IPS-18a (cell line): ENCODE data around the gene HTT.

Source experiments
- H3K27ac ChIP-seq: one replicate; pipeline ENCODE4 v1.5.1; 2013; ENCODE audit warnings: low read length
- H3K27me3 ChIP-seq: one replicate; pipeline ENCODE4 v1.6.1; 2013; ENCODE audit warnings: mild to moderate bottlenecking, low read length; ENCODE audit not compliant: control insufficient read depth, insufficient read depth
- H3K36me3 ChIP-seq: one replicate; pipeline ENCODE4 v1.6.1; 2013; ENCODE audit warnings: low read depth, low read length; ENCODE audit not compliant: control insufficient read depth
- H3K4me1 ChIP-seq: one replicate; pipeline ENCODE4 v1.6.1; 2013; ENCODE audit warnings: low read depth, low read length; ENCODE audit not compliant: control insufficient read depth
- H3K4me3 ChIP-seq: one replicate; pipeline ENCODE4 v1.5.1; 2013; ENCODE audit warnings: low read length
- H3K9ac ChIP-seq: one replicate; pipeline ENCODE4 v1.6.1; 2013; ENCODE audit warnings: mild to moderate bottlenecking, low read length, moderate library complexity
- H3K9me3 ChIP-seq: one replicate; pipeline ENCODE4 v1.6.1; 2013; ENCODE audit warnings: low read depth, low read length; ENCODE audit not compliant: control insufficient read depth

The HTT gene

DNA sequence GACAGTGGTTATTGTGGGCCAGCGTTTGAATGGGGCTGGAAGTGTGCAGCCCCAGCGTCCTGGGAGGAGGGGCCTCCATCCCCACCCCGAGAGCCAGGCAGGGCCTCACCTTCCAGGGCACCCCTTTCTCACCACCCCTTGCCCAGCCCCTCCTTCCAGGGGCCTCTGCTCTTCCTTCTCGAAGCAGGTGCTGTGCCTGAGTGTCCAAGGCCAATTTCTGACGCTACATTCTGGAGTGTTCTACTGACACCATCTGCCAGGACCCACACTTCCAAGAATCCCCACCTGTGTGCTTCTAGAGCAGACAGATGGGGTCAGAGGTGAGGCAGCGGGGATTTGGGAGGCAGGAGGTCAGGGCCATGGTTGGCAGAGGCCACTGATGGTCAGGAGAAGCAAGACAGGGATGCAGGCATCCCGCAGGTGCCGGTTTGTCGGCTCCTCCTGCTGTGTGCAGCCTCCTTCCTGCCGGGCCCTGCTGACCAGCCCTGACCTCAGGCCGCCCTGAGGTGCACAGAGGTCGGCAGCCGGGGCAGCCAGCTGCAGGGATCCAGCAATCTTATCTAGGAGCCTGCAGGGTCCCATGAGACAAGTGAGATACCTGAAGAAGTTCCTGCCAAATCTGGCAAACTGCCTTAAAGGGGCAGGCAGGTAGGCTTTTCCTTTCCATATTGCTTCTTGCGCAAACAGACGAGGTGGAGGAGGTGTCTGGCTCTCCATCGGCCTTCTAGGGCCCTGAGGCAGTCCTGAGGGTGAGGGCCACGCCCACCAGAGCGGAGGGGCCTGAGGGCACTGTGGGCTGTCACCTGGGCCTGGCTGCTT lies 193.3 kb downstream of the HTT start:
- Histone ChIP-seq H3K4me1 (no peaks in the 10 kb centered on the region), H3K27me3 (no peaks in the 10 kb centered on the region), H3K36me3 (no peaks in the 10 kb centered on the region), H3K27ac (no peak overlapping the region), H3K9me3 (no peaks in the 10 kb centered on the region), H3K9ac (no peak overlapping the region), H3K4me3 (no peak overlapping the region)

DNA sequence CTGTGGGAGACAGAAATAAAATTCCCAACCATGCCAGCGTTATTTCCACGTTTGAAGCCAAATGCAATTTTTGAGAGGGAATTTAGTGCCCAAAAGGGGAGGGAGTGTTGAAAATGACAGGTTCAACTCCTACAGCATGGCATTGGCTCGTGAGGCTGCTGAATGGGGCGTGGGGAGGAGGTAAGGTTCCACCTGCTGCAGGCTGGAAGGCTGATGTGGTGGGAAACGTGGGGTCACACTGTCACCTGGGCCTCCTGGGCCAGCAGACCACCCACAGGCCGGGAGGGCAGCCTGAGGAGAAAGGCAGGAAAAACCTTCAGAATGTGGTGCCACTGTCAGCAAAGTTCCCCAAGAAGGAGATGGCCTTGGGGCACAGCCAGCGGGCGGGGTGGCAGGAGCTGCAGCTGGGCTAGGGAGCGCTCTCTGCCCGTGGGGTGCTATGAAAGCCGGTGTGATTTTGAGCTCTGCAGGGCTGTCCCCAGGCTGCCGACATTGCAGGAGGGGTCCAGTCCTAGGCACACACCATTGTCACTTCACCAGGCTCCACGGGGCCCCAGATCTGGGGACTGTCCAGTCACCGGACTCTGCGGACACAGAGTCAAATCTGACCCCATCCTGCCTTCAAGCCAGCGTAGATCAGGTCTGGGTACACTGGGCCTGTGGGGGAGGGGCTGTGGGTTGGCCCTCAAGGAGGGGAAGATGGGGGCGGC lies 194.1 kb downstream of the HTT start:
- H3K4me3 ChIP-seq, result no peak overlapping the region
- H3K9ac ChIP-seq, result no peak overlapping the region
- no peaks in the 10 kb centered on the region for H3K9me3 ChIP-seq
- no peaks in the 10 kb centered on the region for H3K36me3 ChIP-seq
- H3K27me3 ChIP-seq, result no peaks in the 10 kb centered on the region
- H3K27ac ChIP-seq, result no peak overlapping the region
- H3K4me1 ChIP-seq, result no peaks in the 10 kb centered on the region

DNA sequence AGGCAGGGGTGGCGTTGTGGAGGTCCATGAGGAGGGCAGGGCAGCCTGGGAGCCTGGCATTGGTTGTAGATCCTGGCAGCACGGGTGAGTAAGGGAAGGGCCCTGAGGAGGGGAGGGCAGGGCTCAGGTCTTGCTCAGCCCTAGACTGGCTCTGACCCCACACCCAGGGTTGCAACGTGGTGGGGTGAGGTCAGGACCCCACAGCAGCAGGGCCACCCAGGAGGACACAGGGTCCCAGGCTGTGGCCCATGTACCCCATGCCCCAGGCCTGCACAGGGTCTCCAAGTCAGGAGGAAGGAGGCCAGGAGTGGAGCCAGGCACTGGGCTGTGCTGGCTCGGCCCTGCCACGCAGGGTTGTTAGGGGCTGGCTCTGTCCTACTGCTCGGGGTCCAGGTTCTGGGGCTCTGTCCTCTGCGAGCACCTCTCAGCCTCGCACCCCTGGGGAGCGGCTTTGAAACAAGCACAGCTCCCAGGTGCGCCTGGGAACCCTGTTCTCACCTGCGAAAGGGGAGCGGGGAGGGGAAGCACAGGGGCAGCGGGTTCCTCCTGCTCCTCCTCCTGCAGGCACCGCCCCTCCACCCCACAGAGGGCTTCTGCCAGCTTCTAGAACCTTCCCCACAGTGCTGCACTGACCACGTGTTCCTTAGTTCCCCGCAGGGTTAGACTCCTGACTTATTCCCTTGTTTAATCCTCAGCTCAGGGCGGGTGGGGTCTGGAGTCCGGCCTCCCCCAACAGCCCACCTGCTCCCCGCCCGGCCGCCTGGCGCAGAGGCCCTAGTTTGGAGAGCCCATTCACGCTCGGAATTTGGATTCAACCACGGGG lies 194.8 kb downstream of the HTT start:
- Histone ChIP-seq H3K9ac (no peak overlapping the region), H3K4me3 (no peak overlapping the region), H3K36me3 (no peaks in the 10 kb centered on the region), H3K27me3 (no peaks in the 10 kb centered on the region), H3K4me1 (no peaks in the 10 kb centered on the region), H3K27ac (no peak overlapping the region), H3K9me3 (no peaks in the 10 kb centered on the region)

DNA sequence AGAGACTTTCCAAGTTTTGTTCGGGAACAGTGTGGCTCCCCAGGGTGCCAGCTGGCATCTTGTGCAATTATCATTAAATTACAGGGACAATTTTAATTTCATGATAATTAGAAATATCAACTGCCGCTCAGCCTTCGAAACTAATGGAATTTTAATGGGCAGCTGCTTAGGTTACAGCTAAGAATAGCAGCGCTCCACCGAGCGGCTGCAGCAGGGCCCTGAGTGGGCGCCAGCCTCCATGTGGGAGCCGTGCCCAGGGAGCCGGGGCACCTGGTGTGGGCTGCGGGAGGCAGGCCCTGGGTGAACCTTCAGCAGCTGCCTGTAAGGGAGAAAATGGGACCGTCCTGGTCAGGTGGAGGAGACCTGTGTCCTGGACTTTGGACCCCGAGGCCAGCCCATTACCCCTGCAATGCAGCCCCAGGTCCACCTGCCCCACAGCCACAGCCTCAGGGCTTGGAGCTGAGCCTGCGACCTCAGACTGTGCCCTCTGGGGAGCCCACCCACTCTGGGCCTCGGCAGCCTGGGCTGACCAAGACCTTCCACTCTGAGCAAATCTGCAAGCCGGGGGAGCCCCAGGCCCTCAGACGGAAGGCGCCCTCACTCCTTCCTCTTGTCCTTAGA lies 195.6 kb downstream of the HTT start:
- no peaks in the 10 kb centered on the region for H3K36me3 ChIP-seq
- H3K9ac ChIP-seq, result no peak overlapping the region
- H3K4me1 ChIP-seq, result no peaks in the 10 kb centered on the region
- H3K4me3 ChIP-seq, result no peak overlapping the region
- no peaks in the 10 kb centered on the region for H3K9me3 ChIP-seq
- no peak overlapping the region for H3K27ac ChIP-seq
- H3K27me3 ChIP-seq, result no peaks in the 10 kb centered on the region

DNA sequence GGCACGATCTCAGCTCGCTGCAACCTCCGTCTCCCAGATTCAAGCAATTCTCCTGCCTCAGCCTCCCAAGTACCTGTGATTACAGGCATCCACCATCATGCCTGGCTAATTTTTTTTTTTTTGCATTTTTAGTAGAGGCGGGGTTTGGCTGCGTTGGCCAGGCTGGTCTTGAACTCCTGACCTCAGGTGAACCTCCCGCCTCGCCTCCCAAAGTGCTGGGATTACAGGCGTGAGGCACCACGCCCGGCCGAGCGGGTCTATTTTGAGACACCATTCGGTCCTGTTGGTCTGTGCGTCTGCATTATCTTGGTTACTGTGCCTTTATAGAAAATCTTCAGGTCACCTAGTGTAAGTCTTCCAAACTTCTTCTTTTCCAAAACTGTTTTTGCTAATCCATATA lies 196.7 kb downstream of the HTT start:
- Histone ChIP-seq H3K36me3 (no peaks in the 10 kb centered on the region), H3K27me3 (no peaks in the 10 kb centered on the region), H3K9me3 (no peaks in the 10 kb centered on the region), H3K9ac (no peak overlapping the region), H3K4me1 (no peaks in the 10 kb centered on the region), H3K27ac (no peak overlapping the region), H3K4me3 (no peak overlapping the region)

DNA sequence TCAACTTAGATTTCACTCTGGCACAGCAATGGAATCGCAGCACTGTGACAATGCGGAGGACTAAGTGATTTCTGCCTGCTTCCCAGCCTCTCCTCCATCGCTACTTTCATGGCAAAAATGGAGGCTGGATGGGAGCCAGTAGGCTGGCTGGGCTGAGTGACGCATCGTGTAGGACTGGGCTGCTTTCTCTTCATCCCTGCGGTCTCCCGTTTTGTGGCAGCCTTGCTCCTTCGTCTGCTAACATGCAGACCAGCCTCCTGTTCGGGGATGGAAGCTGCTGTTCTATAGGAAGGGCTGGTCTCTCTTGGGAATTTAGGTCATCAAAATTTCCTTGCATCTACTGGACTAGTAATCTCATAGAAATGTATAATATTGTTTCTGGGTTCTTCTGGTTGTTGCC lies 202.5 kb downstream of the HTT start:
- Histone ChIP-seq H3K4me1 (no peaks in the 10 kb centered on the region), H3K36me3 (no peaks in the 10 kb centered on the region), H3K9ac (no peak overlapping the region), H3K4me3 (no peak overlapping the region), H3K27ac (no peak overlapping the region), H3K27me3 (no peaks in the 10 kb centered on the region), H3K9me3 (no peaks in the 10 kb centered on the region)

DNA sequence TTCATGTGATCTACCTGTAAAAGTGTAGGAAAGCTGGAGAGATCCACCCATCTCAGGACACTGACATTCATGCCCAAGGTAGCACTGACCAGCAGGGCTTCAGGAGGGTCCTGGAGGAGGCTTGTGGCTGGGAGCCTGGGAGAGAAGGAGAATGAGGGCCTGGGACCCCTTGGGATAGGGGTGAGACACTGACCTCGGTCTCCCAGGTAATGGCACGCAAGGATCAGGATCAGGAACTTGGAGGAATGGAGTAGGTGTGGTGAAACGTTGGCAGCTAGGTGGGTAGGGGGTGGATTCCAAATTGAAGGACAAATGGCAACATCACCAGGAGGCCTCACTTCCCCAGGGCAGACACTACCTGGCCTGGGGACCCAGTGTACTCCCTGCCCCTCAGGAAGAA lies 206.0 kb downstream of the HTT start:
- Histone ChIP-seq H3K4me1 (no peaks in the 10 kb centered on the region), H3K27me3 (no peaks in the 10 kb centered on the region), H3K9ac (no peak overlapping the region), H3K27ac (no peak overlapping the region), H3K9me3 (no peaks in the 10 kb centered on the region), H3K4me3 (no peak overlapping the region), H3K36me3 (no peaks in the 10 kb centered on the region)

DNA sequence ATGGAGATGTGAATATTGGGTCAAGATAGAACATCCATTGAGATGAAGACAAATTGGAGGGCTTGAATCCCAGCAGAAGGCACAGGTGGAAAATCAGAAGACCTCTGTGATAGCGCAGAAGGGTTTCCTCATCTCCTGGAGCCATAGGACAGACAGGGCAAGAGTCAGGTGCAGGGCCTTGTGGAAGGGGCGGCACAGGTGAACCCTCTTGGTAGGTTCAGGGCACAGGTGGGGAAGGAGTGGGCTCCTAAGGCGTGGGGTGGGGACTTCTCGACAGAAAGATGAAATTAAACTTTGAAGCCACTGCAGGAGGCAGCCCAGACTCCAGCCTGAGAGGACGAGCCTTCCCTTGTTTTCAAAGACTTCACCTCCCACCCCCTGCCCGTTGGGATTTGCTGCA lies 209.0 kb downstream of the HTT start:
- no peaks in the 10 kb centered on the region for H3K4me1 ChIP-seq
- no peaks in the 10 kb centered on the region for H3K36me3 ChIP-seq
- no peaks in the 10 kb centered on the region for H3K9me3 ChIP-seq
- no peak overlapping the region for H3K9ac ChIP-seq
- H3K4me3 ChIP-seq, result no peak overlapping the region
- no peaks in the 10 kb centered on the region for H3K27me3 ChIP-seq
- no peak overlapping the region for H3K27ac ChIP-seq

DNA sequence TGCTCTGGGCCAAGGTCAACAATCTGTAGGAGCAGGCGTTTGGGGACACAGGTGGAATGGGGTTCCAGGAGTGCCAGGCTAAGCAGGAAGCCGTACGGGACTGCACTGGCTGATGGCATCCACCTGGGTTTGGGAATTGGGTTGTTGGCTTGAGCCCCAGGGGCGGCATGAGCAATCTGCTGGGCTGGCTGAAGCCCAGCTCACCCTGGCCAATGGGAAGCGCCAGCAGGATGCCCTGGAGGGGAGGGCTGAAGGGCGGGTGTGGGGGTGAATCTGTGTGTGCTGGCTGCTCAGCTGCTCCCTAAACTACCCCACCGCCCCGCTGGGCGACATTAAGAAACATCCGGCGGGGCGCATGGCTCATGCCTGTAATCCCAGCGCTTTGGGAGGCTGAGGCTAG lies 209.4 kb downstream of the HTT start:
- H3K4me1 ChIP-seq, result no peaks in the 10 kb centered on the region
- no peaks in the 10 kb centered on the region for H3K27me3 ChIP-seq
- H3K4me3 ChIP-seq, result no peak overlapping the region
- no peak overlapping the region for H3K9ac ChIP-seq
- no peak overlapping the region for H3K27ac ChIP-seq
- no peaks in the 10 kb centered on the region for H3K9me3 ChIP-seq
- no peaks in the 10 kb centered on the region for H3K36me3 ChIP-seq

DNA sequence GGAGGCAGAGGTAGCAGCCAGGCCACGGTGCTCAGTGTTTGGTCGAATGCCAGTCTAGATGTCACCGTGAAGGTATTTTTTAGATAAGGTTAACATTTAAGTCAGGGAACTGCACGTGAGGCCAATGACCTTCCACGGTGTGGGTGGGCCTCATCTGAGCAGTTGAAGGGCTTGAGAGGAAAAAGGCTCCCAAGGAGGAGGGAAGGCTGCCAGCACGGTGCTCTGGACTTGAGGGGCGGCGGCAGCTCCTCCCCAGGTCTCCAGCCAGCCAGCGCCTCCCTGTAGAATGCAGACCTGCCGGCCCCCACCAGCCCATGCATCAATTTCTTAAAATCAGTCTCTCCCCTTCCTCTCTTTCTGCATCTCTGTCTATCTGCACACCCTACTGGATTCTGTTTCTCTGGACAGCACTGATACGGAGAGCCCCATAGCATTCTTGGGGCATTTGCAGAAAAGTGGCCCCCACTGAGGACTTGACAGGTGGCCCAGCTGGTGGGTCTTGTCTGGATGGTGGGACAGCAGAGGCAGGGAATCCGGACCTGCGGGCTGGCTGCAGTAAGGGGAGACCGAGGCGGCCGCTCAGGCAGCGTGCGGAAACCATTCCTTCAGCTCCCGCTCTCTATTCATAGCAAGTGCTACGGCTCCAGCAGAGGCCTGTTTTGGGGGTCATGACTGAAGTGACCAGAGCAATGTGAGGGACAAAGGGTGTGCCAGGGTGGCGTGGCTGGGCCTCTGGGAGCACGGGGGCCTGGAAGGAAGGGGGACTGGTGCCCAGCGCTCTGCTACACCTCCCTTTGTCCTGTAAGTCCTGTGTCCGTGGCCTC lies 210.5 kb downstream of the HTT start:
- Histone ChIP-seq H3K4me3 (no peak overlapping the region), H3K27ac (no peak overlapping the region)

More for the DNA sequence above, 210.5 kb downstream of the HTT start:
- H3K9ac ChIP-seq, result no peak overlapping the region
- no peaks in the 10 kb centered on the region for H3K36me3 ChIP-seq
- H3K4me1 ChIP-seq, result no peaks in the 10 kb centered on the region
- H3K9me3 ChIP-seq, result no peaks in the 10 kb centered on the region
- peaks cover 4% of the 10 kb centered on the region for H3K27me3 ChIP-seq
